HL-60 (cell line): Measurements from ENCODE around the gene WDR48.

Experiments used
- DNase-seq, 2 experiments: peaks; one replicate each; pipeline ENCODE4 v3.0.0-alpha.2; 2010 to 2020; ENCODE audit warnings: low read depth in 1 of 2, low spot score in 1 of 2
- H3K27ac ChIP-seq: fragments of 250-450 bp; sonication (Bioruptor Pico); replicated peaks from 2 replicates; pipeline ENCODE4 v1.5.1; 2020; ENCODE audit warnings: mild to moderate bottlenecking, moderate library complexity
- H3K27me3 ChIP-seq: fragments of 250-450 bp; sonication (Bioruptor Pico); 2 replicates; pipeline ENCODE4 v1.5.1; 2021; ENCODE audit warnings: mild to moderate bottlenecking, moderate library complexity; ENCODE audit not compliant: insufficient read depth, poor library complexity, severe bottlenecking
- H3K4me3 ChIP-seq: replicated peaks from 2 replicates; pipeline ENCODE4 v1.5.1; 2011; ENCODE audit warnings: mild to moderate bottlenecking, control low read depth, low read length; ENCODE audit not compliant: insufficient read depth
- GABPA ChIP-seq: IDR thresholded peaks from 2 replicates; pipeline ENCODE4 v1.6.1; 2012; ENCODE audit warnings: low read depth
- POLR2AphosphoS5 ChIP-seq: IDR thresholded peaks from 2 replicates; pipeline ENCODE4 v1.6.1; 2012; ENCODE audit warnings: low read depth
- REST ChIP-seq: IDR thresholded peaks from 2 replicates; pipeline ENCODE4 v1.6.1; 2012; ENCODE audit warnings: low read depth; ENCODE audit not compliant: insufficient replicate concordance
- SPI1 ChIP-seq: IDR thresholded peaks from 2 replicates; pipeline ENCODE4 v1.6.1; 2012; ENCODE audit warnings: low read depth, mild to moderate bottlenecking, borderline replicate concordance
- TF ChIP-seq, protein P1 (sequence below): IDR thresholded peaks from one replicate; pipeline ENCODE4 v1.5.1; 2011; ENCODE audit warnings: low read length, control low read depth, inconsistent platforms; ENCODE audit not compliant: insufficient read depth

WDR48 gene

DNA sequence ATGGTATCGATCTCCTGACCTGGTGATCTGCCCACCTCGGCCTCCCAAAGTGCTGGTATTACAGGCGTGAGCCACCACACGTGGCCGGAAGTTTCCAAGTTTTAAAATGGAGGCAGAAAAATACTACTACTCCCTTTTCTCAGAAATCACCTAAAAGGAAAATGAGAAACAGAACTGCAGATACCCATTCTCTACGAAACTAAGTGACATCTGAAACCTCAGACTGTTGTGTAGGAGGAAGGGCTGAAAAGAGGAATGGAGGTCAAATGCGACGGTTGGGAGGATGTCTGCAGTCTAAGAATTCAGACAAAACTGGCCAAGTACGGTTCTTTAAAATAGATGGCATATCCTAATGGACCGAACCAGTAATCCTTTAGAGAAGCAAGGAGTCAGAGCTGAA, 24.1 kb downstream of the WDR48 start:
- Histone ChIP-seq H3K27me3 (no peaks in the 10 kb centered on the region), H3K4me3 (no peak overlapping the region), H3K27ac (no peak overlapping the region)
- no peak for DNase-seq
- no peak for TF ChIP-seq GABPA

DNA sequence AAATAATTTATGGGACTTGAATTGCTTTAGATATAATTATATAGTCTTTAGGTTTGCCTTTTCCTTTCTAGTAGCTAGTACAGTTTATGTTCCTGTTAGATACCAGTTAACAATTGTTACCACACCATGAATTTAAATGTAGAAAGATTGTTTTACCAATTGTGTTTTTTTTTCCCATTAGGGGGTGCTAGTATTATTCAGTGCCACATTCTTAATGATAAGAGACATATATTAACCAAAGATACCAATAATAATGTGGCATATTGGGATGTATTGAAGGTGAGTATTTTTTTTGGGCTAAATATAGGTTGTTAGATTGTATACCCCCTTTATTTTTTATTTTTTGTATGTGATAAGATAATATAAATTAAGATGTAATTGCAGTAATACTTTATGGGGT, 27.7 kb downstream of the WDR48 start:
- H3K27me3 ChIP-seq, result no peaks in the 10 kb centered on the region
- DNase-seq, result no peak
- TF ChIP-seq REST, result no peak
- TF ChIP-seq SPI1, result no peak
- TF ChIP-seq, protein P1, sequence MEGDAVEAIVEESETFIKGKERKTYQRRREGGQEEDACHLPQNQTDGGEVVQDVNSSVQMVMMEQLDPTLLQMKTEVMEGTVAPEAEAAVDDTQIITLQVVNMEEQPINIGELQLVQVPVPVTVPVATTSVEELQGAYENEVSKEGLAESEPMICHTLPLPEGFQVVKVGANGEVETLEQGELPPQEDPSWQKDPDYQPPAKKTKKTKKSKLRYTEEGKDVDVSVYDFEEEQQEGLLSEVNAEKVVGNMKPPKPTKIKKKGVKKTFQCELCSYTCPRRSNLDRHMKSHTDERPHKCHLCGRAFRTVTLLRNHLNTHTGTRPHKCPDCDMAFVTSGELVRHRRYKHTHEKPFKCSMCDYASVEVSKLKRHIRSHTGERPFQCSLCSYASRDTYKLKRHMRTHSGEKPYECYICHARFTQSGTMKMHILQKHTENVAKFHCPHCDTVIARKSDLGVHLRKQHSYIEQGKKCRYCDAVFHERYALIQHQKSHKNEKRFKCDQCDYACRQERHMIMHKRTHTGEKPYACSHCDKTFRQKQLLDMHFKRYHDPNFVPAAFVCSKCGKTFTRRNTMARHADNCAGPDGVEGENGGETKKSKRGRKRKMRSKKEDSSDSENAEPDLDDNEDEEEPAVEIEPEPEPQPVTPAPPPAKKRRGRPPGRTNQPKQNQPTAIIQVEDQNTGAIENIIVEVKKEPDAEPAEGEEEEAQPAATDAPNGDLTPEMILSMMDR, result no peak
- TF ChIP-seq POLR2AphosphoS5, result no peak
- no peak for TF ChIP-seq GABPA
- H3K4me3 ChIP-seq, result no peak overlapping the region
- no peak overlapping the region for H3K27ac ChIP-seq

DNA sequence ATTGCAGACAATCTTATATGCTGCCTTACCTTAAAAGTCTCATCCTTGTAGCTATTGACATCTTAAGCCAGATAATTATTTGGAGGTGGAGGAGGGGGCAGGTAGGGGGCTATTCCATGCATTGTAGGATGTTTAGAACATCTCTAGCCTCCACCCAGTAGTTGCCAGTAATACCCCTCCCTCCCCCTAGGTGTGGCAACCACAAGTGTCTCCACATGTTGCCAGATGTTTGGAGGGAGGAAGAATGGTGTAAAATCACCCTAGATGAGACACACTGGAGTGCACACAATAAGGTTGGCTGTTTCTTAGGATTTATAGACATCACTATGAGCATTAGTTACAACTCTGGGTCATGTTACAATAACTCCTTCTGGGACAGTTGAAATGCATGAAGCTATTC, 28.2 kb downstream of the WDR48 start:
- Histone ChIP-seq H3K4me3 (no peak overlapping the region), H3K27me3 (no peaks in the 10 kb centered on the region), H3K27ac (no peak overlapping the region)
- DNase-seq, result no peak
- TF ChIP-seq SPI1 (no peak), POLR2AphosphoS5 (no peak), REST (no peak), GABPA (no peak)
- TF ChIP-seq, protein P1, result no peak

DNA sequence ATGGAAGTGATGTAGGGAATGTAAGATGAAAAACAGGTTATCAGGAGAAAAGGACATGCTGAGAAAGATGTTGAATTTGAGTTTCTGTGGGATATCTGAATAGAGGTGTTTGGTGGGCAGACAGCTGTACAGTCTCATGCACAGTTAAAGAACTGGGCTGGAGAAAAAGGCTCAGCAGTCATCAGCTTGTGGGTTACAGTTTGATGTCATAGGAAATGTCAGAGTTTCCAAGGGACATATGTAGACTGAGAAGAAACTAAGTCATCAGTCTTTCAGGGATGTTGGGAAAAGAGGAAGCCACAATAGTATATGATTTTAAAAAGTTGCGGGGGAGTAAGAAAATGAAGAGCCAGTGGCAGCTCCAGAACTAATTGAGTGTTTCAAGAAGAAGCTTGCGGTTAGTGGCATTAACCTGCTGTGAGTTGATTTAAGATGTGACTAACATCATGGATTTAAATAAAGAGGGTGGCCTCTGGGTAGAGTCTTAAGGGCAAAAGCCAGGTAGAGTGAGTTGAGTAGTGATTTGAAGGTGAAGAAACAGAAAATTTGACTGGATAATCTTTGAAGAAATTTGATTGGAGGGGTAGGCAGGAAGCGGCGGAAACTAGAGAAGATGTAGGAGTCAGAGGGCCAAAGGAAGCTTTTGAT, 31.0 kb downstream of the WDR48 start:
- TF ChIP-seq GABPA (no peak), REST (no peak), POLR2AphosphoS5 (no peak), SPI1 (no peak; the same call in 1 of the 2 replicates)
- TF ChIP-seq, protein P1, result no peak
- no peaks in the 10 kb centered on the region for H3K27me3 ChIP-seq
- H3K27ac ChIP-seq, result no peak overlapping the region
- H3K4me3 ChIP-seq, result no peak overlapping the region
- no peak for DNase-seq
